ENCODE measurements around the gene TBC1D4.
"Not testable (repeated sequence)": the region's sequence is repeated elsewhere in the genome, so short reads cannot be mapped to it uniquely, and the experiment has no call there.

TBC1D4 gene

DNA sequence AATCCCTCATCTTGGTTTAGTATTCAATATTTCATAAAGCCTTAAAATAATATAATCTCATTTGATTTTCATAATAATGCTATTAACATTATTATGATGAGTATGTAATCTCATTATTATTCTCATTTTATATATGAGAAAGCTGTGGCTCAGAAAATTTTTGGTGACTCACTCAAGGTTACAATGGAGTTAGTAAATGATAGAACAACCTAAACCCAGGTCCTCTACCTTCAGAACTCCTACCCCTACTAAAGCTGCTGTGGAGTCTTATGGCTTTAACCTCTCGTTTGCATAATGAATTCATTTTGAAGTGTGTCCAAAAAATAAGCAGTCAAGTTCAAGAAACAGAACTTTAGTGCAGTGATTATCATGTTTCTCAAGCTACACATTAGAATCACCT is 226.3 kb downstream of the TBC1D4 start:
- DNase-seq, result no peak

GRCh38 chr13:75255147-75255546 is 226.8 kb downstream of the TBC1D4 start:
- DNase-seq, result no peak

DNA sequence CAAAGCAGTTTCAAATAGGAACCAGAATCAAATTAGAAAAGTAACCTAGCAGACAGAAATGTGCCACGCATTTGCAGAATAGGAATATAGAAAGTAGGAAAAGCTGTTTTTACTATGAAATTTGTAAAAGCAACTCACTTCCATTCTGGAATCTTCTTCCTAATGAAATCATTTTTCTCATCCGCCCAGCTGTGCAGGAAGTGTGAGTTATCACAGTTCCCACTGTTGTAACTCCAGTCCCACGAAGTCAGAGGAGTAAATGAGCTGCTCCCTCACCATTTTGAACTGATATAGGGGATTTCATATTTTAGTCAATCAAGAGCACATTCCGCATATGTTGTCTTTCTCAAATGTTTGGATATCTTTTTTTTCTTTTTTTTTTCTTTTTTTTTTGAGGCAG is 230.8 kb downstream of the TBC1D4 start:
- no peak for DNase-seq

DNA sequence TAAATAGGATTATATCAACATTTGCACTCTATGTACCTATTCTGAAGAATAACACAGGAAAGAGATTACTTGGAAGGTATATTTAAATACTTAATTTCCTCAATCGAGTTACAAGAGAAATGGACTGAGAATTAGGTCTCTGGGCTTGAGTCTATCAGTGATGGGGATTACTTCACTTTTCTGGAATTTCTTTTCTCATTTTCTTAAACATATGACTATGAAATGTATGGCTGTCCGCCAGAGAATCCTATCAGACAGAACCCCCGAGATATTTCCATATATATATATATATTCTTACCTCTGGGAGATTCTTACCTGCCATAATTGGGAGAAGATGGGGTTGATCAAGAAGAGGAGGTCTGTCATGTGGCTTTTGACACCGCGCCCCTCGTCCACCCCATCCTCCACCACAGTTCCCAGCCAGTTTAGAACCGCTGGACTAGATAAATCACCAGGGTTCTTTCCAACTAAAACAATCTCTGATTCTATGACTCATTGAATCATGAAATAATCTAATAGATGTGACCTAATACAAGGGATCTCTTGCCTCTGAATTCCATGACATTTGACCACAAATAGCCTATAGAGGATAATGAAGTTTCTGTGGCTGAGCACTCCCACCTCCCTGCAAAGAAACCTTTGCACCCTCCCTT is 231.3 kb downstream of the TBC1D4 start:
- DNase-seq, result no peak

DNA sequence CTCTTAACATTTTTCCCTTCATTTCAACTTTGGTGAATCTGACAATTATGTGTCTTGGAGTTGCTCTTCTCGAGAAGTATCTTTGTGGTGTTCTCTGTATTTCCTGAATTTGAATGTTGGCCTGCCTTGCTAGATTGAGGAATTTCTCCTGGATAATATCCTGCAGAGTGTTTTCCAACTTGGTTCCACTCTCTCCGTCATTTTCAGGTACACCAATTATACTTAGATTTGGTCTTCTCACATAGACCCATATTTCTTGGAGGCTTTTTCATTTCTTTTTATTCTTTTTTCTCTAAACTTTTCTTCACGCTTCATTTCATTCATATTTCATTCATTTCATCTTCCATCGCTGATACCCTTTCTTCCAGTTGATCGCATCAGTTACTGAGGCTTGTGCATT is 236.4 kb downstream of the TBC1D4 start:
- DNase-seq, result not testable (repeated sequence)

DNA sequence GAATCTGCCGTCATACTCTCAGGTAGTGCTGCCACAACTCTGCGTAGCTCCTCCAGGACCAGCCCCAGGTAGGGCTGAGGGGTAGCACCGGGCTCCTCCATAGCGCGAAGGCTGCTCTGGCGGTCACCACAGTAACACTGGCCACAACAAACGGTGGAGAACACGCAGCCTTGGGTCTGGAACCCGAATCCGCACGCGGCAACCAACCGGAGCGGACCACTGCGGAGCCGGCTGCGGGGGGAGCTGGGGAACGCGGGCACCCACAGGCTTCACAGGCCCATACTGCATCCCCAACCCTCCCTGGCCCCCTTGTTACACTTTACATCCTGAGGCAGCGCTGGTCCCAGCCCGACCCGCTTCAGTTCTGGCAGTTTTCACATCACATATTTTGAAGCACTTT is 241.7 kb downstream of the TBC1D4 start:
- DNase-seq, result not testable (repeated sequence)

- no peak for DNase-seq
Observed at GRCh38 chr13:75236774-75237173, 245.2 kb downstream of the TBC1D4 start.
